WTC11 (cell line): ENCODE measurements around the gene GPR158. TPM values are rescaled to one million over a fixed set of nuclear protein-coding genes. Genes with fewer than 3 reads are reported as not detected.

Experiments
- ATAC-seq: fragments of 200-7000 bp; cut with Tn5 transposase; 2 replicates; pipeline ENCODE4 v1.10.0; 2021; ENCODE audit warnings: mild to moderate bottlenecking, moderate library complexity
- CTCF ChIA-PET: fragments of 300-600 bp; sonication (Branson Sonifier 250); formaldehyde crosslinking; loops from one replicate; lab custom pipeline; 2021; ENCODE audit warnings: antibody characterized with exemption; lab: Charles Lee
- POLR2A ChIA-PET: fragments of 350-600 bp; sonication (Branson Sonifier 250); formaldehyde crosslinking; loops from one replicate; lab custom pipeline; 2021; ENCODE audit warnings: antibody characterized with exemption; lab: Charles Lee
- DNase-seq: peaks from one replicate; pipeline ENCODE4 v3.0.0; 2021; ENCODE audit warnings: low spot score
- H3K27ac Mint-ChIP-seq: 2 replicates; pipeline ENCODE4 v1.8.0; 2021; ENCODE audit warnings: mixed read lengths
- H3K27me3 Mint-ChIP-seq: 2 replicates; pipeline ENCODE4 v1.8.0; 2021; ENCODE audit warnings: low read depth, mild to moderate bottlenecking, moderate library complexity, mixed read lengths
- H3K36me3 Mint-ChIP-seq: 2 replicates; pipeline ENCODE4 v1.8.0; 2021; ENCODE audit warnings: mixed read lengths
- H3K4me1 Mint-ChIP-seq: 2 replicates; pipeline ENCODE4 v1.8.0; 2022; ENCODE audit warnings: mixed read lengths
- H3K4me3 Mint-ChIP-seq: 2 replicates; pipeline ENCODE4 v1.8.0; 2021; ENCODE audit warnings: mild to moderate bottlenecking, moderate library complexity, mixed read lengths
- H3K9me3 Mint-ChIP-seq: 2 replicates; pipeline ENCODE4 v1.8.0; 2021; ENCODE audit warnings: mixed read lengths
- AFF4 ChIP-seq: sonication (generic); formaldehyde crosslinking; IDR thresholded peaks from 2 replicates; pipeline ENCODE4 v1.8.1; 2023; ENCODE audit warnings: mild to moderate bottlenecking, missing genetic modification reagents, borderline replicate concordance
- ELF4 ChIP-seq: sonication (generic); formaldehyde crosslinking; IDR thresholded peaks from 2 replicates; pipeline ENCODE4 v1.8.1; 2022; ENCODE audit warnings: low read depth, mild to moderate bottlenecking, moderate library complexity, missing genetic modification reagents
- EMX1 ChIP-seq: fragments of 250-450 bp; sonication (Bioruptor Pico); IDR thresholded peaks from 2 replicates; pipeline ENCODE4 v1.8.0; 2021; ENCODE audit warnings: mild to moderate bottlenecking
- FOXP1 ChIP-seq: sonication (generic); formaldehyde crosslinking; IDR thresholded peaks from 2 replicates; pipeline ENCODE4 v1.8.0; 2022; ENCODE audit warnings: missing genetic modification reagents, mild to moderate bottlenecking, moderate library complexity, borderline replicate concordance
- GABPB1 ChIP-seq: sonication (generic); formaldehyde crosslinking; IDR thresholded peaks from 2 replicates; pipeline ENCODE4 v1.8.1; 2023; ENCODE audit warnings: mild to moderate bottlenecking, missing genetic modification reagents
- MYBL2 ChIP-seq: sonication (generic); formaldehyde crosslinking; IDR thresholded peaks from 2 replicates; pipeline ENCODE4 v1.8.1; 2023; ENCODE audit warnings: mild to moderate bottlenecking, moderate library complexity, missing genetic modification reagents
- NR3C1 ChIP-seq: sonication (generic); formaldehyde crosslinking; conservative IDR thresholded peaks from 2 replicates; pipeline ENCODE4 v1.8.1; 2023; ENCODE audit warnings: low read depth, mild to moderate bottlenecking, missing genetic modification reagents
- SOX15 ChIP-seq: fragments of 250-450 bp; sonication (Bioruptor Pico); IDR thresholded peaks from 2 replicates; pipeline ENCODE4 v1.9.0; 2021; ENCODE audit warnings: mild to moderate bottlenecking
- SP1 ChIP-seq: sonication (generic); formaldehyde crosslinking; conservative IDR thresholded peaks from 2 replicates; pipeline ENCODE4 v1.8.1; 2022; ENCODE audit warnings: missing genetic modification reagents
- STAT6 ChIP-seq: sonication (generic); formaldehyde crosslinking; conservative IDR thresholded peaks from 2 replicates; pipeline ENCODE4 v1.8.1; 2023; ENCODE audit warnings: mild to moderate bottlenecking, low read depth, missing genetic modification reagents, moderate library complexity
- TP53 ChIP-seq: sonication (generic); formaldehyde crosslinking; IDR thresholded peaks from 2 replicates; pipeline ENCODE4 v1.8.1; 2023; ENCODE audit warnings: mild to moderate bottlenecking, missing genetic modification reagents
- ZBTB43 ChIP-seq: sonication (generic); formaldehyde crosslinking; IDR thresholded peaks from 2 replicates; pipeline ENCODE4 v1.8.1; 2023; ENCODE audit warnings: mild to moderate bottlenecking, missing genetic modification reagents
- ZNF232 ChIP-seq: sonication (generic); formaldehyde crosslinking; IDR thresholded peaks from 2 replicates; pipeline ENCODE4 v1.8.0; 2022; ENCODE audit warnings: mild to moderate bottlenecking, missing genetic modification reagents
- ZNF317 ChIP-seq: sonication (generic); formaldehyde crosslinking; IDR thresholded peaks from 2 replicates; pipeline ENCODE4 v1.8.1; 2023; ENCODE audit warnings: low read depth, mild to moderate bottlenecking, moderate library complexity, missing genetic modification reagents, borderline replicate concordance
- ZNF512 ChIP-seq: sonication (generic); formaldehyde crosslinking; IDR thresholded peaks from 2 replicates; pipeline ENCODE4 v1.8.1; 2022; ENCODE audit warnings: missing genetic modification reagents, borderline replicate concordance
- total RNA-seq: library from RNA; stranded (reverse); gene quantifications from 3 replicates; pipeline ENCODE4 v1.2.3, GENCODE V29; 2021
- TF ChIP-seq, protein P1 (sequence below): fragments of 250-450 bp; sonication (Bioruptor Pico); IDR thresholded peaks from 2 replicates; pipeline ENCODE4 v1.9.0; 2021; ENCODE audit warnings: moderate library complexity, mild to moderate bottlenecking, inconsistent platforms, borderline replicate concordance
- TF ChIP-seq, protein P2 (sequence below): sonication (generic); formaldehyde crosslinking; IDR thresholded peaks from 2 replicates; pipeline ENCODE4 v1.8.1; 2022; ENCODE audit warnings: low read depth, missing genetic modification reagents, borderline replicate concordance
- TF ChIP-seq, protein P3 (sequence below): fragments of 250-450 bp; sonication (Bioruptor Pico); IDR thresholded peaks from 2 replicates; pipeline ENCODE4 v1.9.0; 2021; ENCODE audit warnings: mild to moderate bottlenecking, borderline replicate concordance
- TF ChIP-seq, protein P4 (sequence below): fragments of 250-450 bp; sonication (Bioruptor Pico); conservative IDR thresholded peaks from 2 replicates; pipeline ENCODE4 v1.9.0; 2021; ENCODE audit warnings: mild to moderate bottlenecking

The GPR158 gene
- total RNA-seq, 1 experiment from 2014 or later = 0.63 TPM

- no peak for DNase-seq
- Mint-ChIP-seq H3K36me3 (no peaks in the 10 kb centered on the region), H3K27ac (no peak overlapping the region), H3K4me3 (no peak overlapping the region), H3K27me3 (no peaks in the 10 kb centered on the region), H3K9me3 (no peaks in the 10 kb centered on the region), H3K4me1 (peaks cover 10% of the 10 kb centered on the region; the same call in 1 of the 2 replicates)
- ATAC-seq = no peak
- POLR2A ChIA-PET = no interaction called here
- CTCF ChIA-PET = no interaction called here
- TF ChIP-seq STAT6 (CRISPR knock-in tag) = no peak
- TF ChIP-seq, protein P1, sequence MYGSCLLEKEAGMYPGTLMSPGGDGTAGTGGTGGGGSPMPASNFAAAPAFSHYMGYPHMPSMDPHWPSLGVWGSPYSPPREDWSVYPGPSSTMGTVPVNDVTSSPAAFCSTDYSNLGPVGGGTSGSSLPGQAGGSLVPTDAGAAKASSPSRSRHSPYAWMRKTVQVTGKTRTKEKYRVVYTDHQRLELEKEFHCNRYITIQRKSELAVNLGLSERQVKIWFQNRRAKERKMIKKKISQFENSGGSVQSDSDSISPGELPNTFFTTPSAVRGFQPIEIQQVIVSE (CRISPR knock-in tag) = no peak
- no peak for TF ChIP-seq ZBTB43 (CRISPR knock-in tag)
- TF ChIP-seq, protein P2, sequence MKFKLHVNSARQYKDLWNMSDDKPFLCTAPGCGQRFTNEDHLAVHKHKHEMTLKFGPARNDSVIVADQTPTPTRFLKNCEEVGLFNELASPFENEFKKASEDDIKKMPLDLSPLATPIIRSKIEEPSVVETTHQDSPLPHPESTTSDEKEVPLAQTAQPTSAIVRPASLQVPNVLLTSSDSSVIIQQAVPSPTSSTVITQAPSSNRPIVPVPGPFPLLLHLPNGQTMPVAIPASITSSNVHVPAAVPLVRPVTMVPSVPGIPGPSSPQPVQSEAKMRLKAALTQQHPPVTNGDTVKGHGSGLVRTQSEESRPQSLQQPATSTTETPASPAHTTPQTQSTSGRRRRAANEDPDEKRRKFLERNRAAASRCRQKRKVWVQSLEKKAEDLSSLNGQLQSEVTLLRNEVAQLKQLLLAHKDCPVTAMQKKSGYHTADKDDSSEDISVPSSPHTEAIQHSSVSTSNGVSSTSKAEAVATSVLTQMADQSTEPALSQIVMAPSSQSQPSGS (CRISPR knock-in tag) = no peak
- TF ChIP-seq FOXP1 (CRISPR knock-in tag) = no peak
- no peak for TF ChIP-seq GABPB1 (CRISPR knock-in tag)
- TF ChIP-seq AFF4 (CRISPR knock-in tag) = no peak
- TF ChIP-seq ZNF512 (CRISPR knock-in tag) = no peak
- no peak for TF ChIP-seq SOX15
- no peak for TF ChIP-seq TP53 (CRISPR knock-in tag)
- TF ChIP-seq SP1 (CRISPR knock-in tag) = no peak
- no peak for TF ChIP-seq ELF4 (CRISPR knock-in tag)
- TF ChIP-seq ZNF232 (CRISPR knock-in tag) = no peak
- TF ChIP-seq, protein P3, sequence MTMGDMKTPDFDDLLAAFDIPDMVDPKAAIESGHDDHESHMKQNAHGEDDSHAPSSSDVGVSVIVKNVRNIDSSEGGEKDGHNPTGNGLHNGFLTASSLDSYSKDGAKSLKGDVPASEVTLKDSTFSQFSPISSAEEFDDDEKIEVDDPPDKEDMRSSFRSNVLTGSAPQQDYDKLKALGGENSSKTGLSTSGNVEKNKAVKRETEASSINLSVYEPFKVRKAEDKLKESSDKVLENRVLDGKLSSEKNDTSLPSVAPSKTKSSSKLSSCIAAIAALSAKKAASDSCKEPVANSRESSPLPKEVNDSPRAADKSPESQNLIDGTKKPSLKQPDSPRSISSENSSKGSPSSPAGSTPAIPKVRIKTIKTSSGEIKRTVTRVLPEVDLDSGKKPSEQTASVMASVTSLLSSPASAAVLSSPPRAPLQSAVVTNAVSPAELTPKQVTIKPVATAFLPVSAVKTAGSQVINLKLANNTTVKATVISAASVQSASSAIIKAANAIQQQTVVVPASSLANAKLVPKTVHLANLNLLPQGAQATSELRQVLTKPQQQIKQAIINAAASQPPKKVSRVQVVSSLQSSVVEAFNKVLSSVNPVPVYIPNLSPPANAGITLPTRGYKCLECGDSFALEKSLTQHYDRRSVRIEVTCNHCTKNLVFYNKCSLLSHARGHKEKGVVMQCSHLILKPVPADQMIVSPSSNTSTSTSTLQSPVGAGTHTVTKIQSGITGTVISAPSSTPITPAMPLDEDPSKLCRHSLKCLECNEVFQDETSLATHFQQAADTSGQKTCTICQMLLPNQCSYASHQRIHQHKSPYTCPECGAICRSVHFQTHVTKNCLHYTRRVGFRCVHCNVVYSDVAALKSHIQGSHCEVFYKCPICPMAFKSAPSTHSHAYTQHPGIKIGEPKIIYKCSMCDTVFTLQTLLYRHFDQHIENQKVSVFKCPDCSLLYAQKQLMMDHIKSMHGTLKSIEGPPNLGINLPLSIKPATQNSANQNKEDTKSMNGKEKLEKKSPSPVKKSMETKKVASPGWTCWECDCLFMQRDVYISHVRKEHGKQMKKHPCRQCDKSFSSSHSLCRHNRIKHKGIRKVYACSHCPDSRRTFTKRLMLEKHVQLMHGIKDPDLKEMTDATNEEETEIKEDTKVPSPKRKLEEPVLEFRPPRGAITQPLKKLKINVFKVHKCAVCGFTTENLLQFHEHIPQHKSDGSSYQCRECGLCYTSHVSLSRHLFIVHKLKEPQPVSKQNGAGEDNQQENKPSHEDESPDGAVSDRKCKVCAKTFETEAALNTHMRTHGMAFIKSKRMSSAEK (CRISPR knock-in tag) = no peak
- TF ChIP-seq, protein P4, sequence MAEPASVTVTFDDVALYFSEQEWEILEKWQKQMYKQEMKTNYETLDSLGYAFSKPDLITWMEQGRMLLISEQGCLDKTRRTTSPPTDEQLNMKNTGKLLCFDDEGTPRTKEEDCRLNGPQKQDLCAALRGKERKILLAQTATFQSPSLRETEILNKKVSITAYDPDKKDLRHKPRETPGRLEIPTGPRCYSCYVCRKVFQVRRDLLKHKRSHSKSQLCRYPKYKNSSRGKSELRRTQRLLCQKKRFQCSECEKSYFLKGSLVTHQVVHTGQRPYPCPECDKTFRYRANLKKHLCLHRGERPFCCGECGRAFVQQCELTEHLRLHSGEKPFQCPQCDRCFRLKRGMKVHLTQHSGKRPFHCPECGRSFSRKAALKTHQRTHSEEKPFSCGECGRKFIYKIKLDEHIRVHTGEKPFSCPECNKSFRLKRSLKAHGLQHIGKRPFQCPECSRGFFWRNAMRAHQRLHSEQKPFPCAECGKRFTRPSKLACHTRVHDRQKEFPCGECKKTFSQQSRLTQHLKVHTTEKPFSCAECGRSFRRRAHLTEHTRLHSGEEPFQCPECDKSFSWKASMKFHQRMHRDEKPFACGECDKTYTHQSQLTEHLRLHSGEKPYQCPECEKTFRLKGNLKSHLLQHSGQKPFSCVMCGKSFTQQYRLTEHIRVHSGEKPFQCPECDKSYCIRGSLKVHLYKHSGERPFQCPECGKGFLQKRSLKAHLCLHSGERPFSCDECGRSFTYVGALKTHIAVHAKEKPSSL (CRISPR knock-in tag) = no peak
- TF ChIP-seq ZNF317 (CRISPR knock-in tag) = no peak
- no peak for TF ChIP-seq EMX1 (CRISPR knock-in tag)
- no peak for TF ChIP-seq MYBL2 (CRISPR knock-in tag)
- no peak for TF ChIP-seq NR3C1 (CRISPR knock-in tag)
These were observed 86.8 kb downstream of the GPR158 start for GRCh38 chr10:25261558-25261957.
